NCI-H446 (cell line): Measurements from ENCODE around the gene TUBG2.
A peak's percentile ranks its signal among the peaks of the same experiment; 100 is the strongest.

ENCODE experiments used
- DNase-seq, 2 experiments: peaks; one replicate each; lab custom pipeline; 2025; lab: John Stamatoyannopoulos, UW

The TUBG2 gene

GRCh38 chr17:42676424-42677011 lies 17.4 kb downstream of the TUBG2 start, which contains the start of gene PLEKHH3:
TSS of gene PLEKHH3 (minus strand) at chr17:42676994. CDS start at chr17:42676563, 431 bp downstream.
- peak in 1 of 2 experiments; percentile 63 for DNase-seq

- DNase-seq: peak; percentile 98 to 99
Measured at GRCh38 chr17:42677012-42677857, 18.2 kb downstream of the TUBG2 start.

GRCh38 chr17:42677921-42678781 lies 19.1 kb downstream of the TUBG2 start:
- DNase-seq: peak; percentile 77 to 89

GRCh38 chr17:42678951-42679491 lies 19.9 kb downstream of the TUBG2 start:
- DNase-seq: peak in 1 of 2 experiments; percentile 7

- no peak for DNase-seq
Measured at GRCh38 chr17:42679492-42680330, 20.6 kb downstream of the TUBG2 start.

- DNase-seq: no peak
Measured at GRCh38 chr17:42680331-42680808, 21.3 kb downstream of the TUBG2 start.

- DNase-seq: peak; percentile 22 to 76
Measured at GRCh38 chr17:42681976-42682721, 23.1 kb downstream of the TUBG2 start, which contains the start of gene CNTNAP1. TSS of gene CNTNAP1 (plus strand) at chr17:42682531. CDS start at chr17:42682830, 299 bp downstream.

GRCh38 chr17:42682722-42683403 lies 23.8 kb downstream of the TUBG2 start:
- peak in 1 of 2 experiments; percentile 53 for DNase-seq

- no peak for DNase-seq
Measured at GRCh38 chr17:42683407-42684034, 24.4 kb downstream of the TUBG2 start.

- DNase-seq: no peak
Measured at GRCh38 chr17:42684929-42685556, 26.0 kb downstream of the TUBG2 start.

GRCh38 chr17:42685831-42686230 lies 26.7 kb downstream of the TUBG2 start:
- no peak for DNase-seq

- no peak for DNase-seq
Measured at GRCh38 chr17:42686520-42687128, 27.5 kb downstream of the TUBG2 start.

- DNase-seq: no peak
Measured at GRCh38 chr17:42687707-42688320, 28.7 kb downstream of the TUBG2 start.

- no peak for DNase-seq
Measured at GRCh38 chr17:42690596-42690995, 31.5 kb downstream of the TUBG2 start.

- DNase-seq: no peak
Measured at GRCh38 chr17:42691021-42691545, 32.0 kb downstream of the TUBG2 start.

GRCh38 chr17:42692489-42692888 lies 33.4 kb downstream of the TUBG2 start:
- DNase-seq: no peak

GRCh38 chr17:42694524-42694923 lies 35.4 kb downstream of the TUBG2 start:
- DNase-seq: no peak
